Dermis microvascular lymphatic vessel endothelial cell (primary cell): ENCODE results near the gene CD38. TPM values are rescaled to one million over a fixed set of nuclear protein-coding genes. Genes with fewer than 3 reads are reported as not detected.
"Not testable (repeated sequence)": the region's sequence is repeated elsewhere in the genome, so short reads cannot be mapped to it uniquely, and the experiment has no call there.

Experiments
- DNase-seq, 2 donors: peaks; one replicate each; pipeline versions ENCODE4 v3.0.0 to v3.0.0-alpha.2; 2010; ENCODE audit warnings: low read depth in 2 of 2
- total RNA-seq: library from RNA; depleted of rRNA; stranded (reverse); fragments of >200 nt; gene quantifications from 2 replicates; pipeline ENCODE4 v1.2.1, GENCODE V29; 2014

Gene CD38
- total RNA-seq, 1 donor from 2014 or later, result 3.6 TPM

DNA sequence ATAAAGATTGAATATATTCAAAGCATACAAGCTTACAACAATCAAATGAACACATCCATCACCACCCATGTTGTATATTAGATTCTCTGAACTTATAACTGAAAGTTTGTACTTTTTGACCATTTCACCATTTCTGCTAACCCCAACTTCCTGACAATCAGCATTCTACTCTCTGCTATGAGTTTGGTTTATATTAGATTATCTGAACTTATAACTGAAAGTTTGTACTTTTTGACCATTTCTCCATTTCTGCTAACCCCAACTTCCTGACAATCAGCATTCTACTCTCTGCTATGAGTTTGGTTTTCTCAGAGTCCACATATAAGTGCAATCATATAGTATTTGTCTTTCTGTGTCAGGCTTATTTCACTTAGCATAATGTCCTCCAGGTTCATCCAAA is 15.7 kb upstream of the CD38 start:
- not testable (repeated sequence) for DNase-seq

DNA sequence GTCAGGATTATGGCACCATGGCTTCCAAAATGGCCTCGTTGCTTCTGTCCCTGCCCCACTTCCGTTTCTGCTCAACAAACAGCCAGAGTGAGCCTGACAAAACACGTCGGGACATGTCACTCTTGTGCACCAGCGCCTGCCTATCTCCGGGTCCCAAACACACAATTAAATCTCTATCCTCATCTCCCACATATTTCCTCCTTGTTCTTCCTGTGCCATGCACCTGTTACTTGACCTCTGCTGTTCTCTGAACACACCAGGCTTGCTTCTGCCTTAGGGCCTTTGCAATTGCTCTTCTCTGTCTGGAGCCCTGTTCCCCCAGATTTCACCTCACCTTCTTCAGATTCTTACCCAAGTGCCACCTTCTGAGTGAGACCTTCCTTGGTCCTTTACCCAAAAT is 12.7 kb upstream of the CD38 start:
- peak; percentile 45 to 72 for DNase-seq

DNA sequence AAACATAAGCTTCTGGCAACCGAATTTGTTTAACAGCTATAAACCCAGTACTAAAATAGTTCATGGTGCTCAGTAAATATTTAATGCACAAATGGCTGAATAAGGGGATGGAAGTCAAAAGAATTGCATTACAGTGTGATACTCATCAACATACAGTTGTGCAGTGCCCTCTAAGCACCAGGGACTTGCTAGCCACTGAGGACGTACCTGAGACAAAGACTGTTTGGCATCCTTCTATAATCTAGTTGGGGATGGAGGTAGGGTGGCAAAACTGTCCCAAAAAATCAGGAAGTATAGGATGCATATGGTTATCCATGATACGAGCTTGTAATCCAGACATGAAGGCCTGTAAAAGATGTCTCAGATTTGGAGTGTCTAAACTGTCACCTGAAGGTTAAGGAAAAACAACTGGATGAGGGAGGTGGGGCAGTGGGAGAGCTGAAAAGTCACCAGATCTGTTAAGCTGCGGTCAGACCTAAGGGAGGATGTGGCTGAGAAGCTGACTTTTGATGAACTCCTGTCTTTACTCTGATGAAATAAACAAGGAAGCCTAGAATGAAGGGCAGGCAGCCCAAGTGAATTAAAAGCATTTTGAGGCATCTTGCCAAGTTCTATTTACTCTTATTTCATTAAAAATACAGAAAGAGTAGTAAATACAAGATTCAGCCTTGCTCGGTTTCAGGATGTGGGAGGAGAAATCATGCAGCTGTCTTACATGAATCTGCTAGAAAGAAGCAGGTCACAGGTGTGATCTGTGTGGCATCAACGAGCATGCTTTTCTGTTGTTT is 12.0 kb upstream of the CD38 start:
- DNase-seq, result peak in 1 of 2 donors; percentile 9

DNA sequence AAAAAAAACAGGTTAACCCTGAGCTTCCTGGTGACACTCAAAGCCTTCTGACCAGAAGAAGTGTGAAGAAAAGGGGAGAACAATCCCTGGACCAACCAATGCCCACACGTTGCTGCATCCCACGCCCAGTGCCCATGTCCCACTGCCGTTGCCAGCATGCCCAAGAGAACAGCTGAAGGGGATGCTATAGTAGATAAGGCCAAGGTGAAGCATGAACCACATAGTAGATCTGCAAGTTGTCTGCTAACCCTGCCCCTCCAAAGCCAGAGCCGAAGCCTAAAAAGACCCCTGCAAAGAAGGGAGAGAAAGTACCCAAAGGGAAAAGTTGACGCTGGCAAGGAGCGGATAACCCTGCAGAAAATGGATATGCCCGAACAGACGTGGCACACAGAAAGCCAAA is 11.3 kb upstream of the CD38 start:
- no peak for DNase-seq

DNA sequence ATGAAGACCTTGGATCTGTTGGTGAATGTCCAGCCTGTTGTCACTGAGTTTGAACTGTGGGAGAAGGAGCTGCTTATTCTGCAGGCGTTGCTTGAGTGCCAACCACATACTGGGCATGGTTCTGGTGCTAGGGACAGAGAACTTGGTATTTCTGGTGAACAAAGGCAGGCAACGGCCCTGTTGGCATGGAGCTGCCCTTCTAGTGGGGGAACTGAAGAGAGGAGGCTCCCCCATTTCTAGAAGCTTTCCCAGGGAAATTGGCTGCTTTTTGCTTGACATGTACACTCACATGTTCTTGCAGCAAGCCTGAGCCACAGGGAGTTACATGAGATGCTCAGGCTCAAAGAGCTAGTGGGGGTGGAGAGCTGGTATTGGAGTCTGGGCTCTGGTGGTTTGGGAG is 8.9 kb upstream of the CD38 start:
- no peak for DNase-seq

DNA sequence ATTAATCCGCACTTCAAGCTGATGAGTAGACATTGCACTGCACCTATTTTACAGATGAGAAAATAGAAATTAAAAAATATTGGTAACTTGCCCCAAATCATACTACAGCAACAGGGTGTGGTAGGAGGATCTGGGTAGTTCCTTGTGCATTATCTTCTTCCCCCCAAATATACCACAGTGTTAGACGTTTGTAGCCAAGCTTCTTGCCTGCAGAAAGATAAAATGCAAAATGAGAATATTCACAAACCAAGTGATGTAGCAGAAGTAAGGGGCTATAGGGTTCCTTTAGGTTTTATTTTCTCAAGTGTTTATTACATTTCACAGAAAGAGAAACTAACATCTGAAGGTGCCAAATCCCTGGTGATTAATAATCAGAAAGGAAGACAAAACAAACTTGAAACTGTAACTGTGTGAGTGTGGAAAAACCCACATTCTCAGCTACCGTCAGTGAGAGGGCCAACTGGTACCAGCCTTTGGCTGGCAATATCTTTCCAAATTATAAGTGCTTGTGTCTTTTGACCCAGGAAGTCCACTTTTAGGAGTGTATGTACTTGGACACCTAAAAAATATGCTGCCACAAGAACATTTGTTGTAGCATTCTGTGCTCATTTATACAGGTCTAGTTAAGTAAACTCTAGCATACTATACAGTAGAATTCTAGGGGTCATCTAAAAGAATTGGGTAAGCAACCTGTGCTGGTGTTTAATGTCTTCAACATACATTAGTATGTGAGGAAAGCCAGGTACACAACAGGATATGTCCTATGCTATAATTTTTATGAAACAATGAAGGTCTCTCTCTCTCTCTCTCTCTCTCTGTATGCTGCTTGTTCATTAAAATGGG is 6.7 kb upstream of the CD38 start:
- no peak for DNase-seq

DNA sequence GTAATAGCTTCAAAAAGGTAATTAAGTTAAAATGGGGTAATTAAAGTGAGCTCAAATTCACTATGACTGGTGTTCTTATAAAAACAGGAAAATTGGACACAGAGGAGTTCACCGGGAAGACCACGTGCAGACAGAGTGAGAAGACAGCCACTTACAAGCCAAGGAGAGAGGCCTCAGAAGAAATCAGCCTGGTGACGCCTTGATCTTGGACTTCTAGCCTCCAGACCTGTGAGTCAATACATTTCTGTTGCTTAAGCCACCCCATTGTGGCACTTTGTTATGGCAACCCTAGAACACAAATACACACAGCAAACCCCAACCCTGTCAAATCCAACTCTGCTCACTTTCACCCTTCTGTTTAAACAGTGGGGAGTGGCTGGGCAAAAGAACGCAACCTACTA is 4.1 kb upstream of the CD38 start:
- DNase-seq, result no peak

DNA sequence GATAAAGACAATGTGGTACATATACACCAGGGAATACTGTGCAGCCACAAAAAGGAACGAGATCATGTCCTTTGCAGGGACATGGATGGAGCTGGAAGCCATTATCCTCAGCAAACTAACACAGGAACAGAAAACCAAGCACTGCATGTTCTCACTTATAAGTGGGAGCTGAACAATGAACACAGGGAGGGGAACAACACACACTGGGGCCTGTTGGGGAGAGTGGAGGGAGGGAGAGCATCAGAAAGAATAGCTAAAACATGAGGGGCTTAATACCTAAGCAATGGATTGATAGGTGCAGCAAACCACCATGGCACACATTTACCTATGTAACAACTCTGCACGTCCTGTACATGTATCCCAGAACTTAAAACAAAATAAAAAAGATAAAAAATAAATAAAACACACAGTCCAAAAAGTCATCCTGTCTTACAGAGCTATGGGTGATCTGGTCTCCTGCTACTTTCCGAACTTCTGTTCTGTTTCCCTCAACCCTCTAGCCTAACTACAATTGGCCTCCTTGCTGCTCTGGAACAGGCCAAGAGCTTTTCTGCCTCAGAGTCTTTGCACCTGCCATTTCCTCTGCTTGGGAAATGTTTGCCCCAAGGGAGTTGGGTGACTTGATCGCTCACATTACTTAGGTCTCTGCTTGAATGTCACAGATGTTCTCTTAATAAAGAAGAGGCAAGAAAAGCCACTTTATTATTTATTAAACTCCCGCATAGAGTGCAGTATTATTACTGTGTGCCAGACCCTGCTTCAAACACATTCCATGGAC is 1.1 kb upstream of the CD38 start:
- DNase-seq, result no peak

DNA sequence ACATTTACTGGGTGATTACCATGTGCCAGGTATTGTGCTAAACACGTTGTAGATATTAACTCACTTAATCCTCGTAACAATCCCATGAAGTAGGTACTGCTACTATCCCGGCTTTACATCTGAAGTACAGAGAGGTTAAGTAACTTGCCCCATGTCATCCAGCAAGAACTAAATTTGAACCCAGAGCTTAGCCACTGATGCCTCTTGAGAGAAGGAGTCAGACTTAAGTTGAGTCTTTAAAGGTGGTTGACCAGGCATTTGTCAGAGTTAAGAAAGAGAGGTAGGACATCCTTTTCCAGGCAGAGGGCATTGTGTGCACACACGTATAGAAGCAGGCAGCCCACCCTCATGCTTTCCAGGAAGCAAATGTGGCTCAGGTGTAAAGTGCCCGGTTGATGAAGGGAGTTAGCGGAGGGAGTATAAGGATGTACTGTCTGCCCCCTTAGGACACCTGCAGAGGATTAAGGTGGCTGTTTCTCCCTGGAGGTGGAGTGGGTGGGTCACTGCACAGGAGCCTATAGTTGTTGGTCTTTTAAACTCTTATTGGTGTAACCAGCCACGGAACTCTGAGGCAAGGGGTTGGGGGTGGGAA is 335 bp upstream of the CD38 start:
- no peak for DNase-seq

DNA sequence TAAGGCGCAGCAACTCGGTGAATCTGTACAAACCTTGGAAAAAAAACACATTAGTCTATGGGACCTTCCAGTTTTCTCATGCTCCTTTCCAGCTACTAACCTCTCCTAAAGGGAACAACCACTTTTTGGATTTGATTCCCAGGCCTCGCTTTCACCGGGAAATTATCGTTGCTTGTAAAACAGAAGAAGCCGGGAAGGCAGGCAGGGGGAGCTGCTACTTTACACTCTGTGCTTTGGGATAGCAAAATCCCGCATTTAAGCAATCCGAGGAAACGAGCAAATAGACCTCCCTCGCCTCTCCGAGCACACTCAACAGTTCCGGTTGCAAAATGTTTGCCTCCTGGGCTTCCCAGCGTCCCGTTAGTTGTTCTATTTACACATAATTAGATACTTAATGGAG is 1.2 kb downstream of the CD38 start:
- DNase-seq, result peak; percentile 41 to 52

DNA sequence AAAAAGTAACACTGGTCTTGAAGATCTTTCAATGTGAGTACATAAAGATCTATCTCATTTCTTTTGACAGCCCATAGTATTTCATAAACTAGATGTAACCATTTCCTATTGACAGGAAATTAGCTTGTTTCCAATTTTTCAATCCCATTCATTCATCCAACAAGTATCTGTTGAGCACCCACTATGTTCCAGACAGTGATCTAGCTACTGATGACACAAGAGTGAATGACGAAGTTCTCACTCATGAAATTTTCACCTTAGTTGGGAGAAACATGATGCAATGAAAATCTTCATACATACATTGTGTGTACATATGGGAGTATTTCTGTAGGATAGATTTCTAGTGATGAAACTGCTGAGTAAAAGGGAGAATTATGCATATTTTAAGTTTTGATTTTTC is 1.7 kb downstream of the CD38 start:
- no peak for DNase-seq

DNA sequence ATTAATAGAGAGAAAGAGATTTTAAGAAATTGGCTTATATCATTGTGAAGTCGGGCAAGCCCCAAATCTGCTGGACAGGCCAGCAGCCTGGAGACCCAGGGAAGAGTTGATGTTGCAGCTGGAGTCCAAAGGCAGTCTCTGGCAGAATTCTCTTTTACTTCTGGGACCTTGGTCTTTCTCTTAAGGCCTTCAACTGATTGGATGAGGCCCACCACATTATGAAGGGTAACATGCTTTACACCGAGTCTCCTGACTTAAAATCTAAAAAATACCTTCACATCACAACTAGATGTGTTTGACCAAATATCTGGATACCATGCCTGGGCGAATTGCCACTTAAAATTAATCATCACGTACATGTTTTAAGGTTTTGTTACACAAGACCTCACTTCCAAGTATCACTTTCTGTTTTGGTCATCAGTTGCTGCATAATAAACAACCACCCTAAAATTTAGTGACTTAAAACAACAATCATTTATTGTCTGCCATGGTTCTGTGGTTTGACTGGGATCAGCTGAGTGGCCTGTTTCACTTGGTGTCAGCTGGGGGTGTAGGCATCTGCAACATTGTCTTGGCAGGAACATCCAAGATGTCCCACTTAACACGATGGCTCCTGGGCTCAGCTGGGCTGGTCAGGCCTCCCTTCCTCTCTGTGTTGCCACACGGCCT is 3.4 kb downstream of the CD38 start:
- DNase-seq, result no peak

DNA sequence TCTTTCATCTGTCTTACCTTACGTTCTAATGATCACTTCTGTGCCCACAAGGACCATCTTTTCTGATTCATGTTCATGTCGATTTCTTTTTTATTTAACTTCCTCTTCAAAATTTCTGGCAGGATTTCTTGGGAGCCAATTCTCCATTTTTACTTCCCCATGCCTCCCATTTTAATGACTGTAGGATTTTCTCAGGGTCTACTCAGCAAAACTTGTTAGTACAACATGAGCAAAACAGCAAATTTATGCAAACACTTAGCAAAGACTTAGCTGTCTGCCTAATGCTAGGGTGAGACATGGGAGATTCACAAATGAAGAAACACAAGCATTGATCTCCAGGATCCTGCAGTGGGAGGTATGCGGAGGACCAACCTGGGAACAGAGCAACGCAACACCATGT is 5.5 kb downstream of the CD38 start:
- no peak for DNase-seq

DNA sequence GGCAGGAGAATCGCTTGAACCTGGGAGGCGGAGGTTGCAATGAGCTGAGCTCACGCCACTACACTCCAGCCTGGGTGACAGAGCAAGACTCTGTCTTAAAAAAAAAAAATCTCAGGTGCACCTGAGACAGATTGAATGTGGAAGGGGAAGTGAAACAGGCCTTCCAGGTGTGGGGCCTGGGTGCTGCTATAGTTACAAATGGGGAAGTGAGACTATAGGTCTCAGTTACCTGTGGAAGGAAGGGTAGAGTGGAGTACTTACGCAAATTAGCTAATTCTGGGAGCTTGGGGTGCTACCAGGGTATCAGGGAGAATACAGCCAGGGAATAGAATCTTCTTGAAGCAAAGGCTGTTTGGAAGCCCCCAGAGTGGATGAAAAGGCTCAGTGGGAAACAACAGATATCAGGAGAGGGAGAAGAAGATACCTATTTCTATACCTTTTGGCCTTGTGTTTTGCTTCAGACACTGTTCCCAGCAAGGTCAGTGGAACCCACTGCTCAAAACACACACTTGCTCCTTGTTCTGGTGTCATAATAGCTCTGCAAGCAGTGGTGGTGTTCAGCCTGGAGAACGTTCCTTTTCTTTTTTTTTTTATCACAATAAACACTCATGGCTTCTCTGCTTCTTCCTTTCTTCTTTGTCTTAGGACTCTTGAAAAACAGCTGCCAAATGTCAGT is 7.0 kb downstream of the CD38 start:
- DNase-seq, result no peak

DNA sequence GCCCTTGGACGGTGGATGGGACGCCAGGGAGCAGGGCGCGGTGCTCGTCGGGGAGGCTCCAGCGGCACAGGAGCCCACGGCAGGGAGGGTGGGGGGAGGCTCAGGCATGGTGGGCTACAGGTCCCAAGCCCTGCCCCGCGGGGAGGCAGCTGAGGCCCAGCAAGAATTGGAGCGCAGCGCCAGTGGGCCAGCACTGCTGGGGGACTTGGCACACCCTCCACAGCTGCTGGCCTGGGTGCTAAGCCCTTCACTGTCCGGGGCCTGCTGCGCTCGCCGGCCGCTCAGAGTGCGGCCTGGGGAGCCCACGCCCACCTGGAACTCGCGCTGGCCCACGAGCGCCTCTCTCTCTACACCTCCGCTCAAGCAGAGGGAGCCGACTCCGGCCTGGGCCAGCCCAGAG is 8.6 kb downstream of the CD38 start:
- DNase-seq, result no peak

DNA sequence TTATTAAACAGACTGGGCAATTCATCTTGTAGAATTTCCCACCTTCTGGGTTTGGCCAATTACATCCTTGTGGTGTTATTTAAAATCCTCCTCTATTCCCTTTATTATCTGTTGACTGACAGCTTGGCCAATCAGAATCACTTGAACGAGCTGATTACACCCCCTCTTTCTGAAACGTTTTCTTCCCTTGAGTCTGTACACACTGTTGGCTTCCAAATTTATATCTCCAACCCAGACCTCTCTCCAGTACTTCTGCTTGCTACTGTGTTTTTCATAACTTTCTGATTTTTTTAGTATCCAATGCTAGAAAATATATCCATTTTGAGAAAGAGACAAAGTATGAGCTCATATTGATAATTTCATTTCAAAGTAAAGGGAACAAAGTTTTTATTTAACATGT is 14.8 kb downstream of the CD38 start:
- no peak for DNase-seq

DNA sequence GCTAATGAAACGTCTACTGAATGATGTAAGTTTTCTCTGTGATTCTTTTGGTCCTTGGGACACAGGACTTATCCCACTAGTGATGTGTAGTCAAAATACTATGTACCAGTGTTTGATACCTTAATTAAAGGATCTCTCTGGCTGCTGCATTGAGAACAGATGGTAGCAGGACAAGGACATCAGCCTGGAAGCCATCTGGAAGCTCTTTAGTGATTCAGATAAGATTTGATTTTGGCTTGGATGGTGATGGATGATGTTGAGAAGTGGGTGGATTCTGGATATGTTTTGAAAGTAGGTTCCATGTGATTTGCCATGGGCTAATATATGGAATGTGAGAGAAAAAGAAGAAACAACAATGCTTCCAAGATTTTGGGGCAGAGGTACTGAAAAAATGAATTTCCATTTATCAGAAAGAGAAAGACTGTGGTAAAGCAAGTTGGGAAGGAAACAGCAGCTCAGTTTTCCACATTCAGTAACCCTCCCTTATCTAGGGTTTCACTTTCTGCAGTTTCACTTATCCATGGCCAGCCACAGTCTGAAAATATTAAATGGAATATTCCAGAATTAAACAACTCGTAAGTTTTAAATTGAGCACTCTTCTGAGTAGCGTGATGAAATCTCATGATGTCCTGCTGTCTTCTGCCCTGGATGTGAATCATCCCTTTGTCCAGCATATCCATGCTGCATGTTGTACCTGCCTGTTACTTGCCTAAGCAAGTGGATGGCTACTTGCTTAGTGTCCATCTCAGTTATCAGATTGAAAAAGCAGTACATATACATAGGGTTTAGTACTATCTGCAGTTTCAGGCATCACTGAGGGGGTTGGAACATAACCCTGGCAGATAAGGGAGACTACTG is 15.6 kb downstream of the CD38 start:
- no peak for DNase-seq

DNA sequence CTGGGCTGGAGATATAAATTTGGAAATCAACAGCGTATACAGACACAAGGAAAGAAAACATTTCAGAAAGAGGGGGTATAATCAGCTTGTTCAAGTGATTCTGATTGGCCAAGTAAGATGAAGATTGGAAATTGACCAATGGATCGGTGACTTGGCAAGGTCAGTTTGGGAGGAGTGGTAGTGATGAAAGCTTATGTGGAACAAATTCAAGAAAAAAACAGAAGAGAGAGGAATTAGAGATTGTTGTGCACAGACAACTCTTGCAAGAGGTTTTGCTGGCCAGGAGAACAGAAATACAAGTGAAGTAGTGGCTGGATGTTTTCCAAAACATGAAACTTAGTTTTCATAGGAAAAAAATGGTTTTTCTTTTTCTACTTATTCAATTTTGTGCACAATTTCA is 16.3 kb downstream of the CD38 start:
- no peak for DNase-seq

DNA sequence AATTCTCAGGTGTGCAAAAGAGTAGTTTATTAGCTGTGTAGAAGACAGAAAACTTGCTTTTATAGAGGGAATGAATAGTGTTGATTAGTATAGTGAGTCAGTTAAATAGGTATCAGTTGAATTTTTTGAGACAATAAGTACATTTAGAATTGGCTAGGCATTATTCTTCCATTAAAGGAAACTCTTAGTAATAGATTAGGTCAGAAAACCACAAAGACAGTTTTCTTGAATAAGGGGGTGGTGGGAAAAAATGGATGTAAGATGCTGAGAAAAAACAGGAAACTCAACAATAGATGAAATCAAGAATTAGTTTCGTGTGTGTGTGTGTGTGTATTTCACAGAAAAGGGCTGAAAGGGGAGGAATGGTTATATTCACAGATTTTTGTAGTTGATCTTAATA is 16.8 kb downstream of the CD38 start:
- peak in 1 of 2 donors; percentile 38 for DNase-seq

DNA sequence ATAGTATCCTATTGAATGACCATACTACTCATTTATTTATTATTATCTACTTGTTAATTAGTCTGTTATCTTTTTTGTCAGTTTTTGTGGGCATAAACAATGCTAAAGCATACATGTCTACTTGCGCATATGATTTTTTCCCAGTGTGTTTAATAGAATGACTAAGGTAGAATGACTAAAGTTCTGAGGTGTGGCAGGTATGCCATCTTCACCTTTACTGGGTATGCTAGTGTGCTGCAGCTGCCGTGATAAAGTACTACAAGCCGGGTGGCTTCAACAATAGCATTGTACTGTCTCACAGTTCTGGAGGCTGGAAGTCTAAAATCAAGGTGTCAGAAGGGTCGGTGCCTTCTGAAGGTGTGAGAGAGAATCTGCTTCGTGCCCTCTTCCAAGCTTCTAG is 19.2 kb downstream of the CD38 start:
- DNase-seq, result no peak
